Smooth muscle cell (in vitro differentiated cells): Measurements from ENCODE around the gene DPYD. TPM values are rescaled to one million over a fixed set of nuclear protein-coding genes. Genes with fewer than 3 reads are reported as not detected.

ENCODE experiments used
- DNase-seq: peaks from one replicate; lab custom pipeline; 2025; ENCODE audit not compliant: unreplicated experiment; lab: John Stamatoyannopoulos, UW
- H2AFZ ChIP-seq: fragments of 200-600 bp; sonication (generic); 2 replicates; pipeline ENCODE4 v1.6.0; 2016; ENCODE audit warnings: antibody characterized with exemption, low read depth, mild to moderate bottlenecking
- H3F3A ChIP-seq: fragments of 200-600 bp; sonication (generic); 2 replicates; pipeline ENCODE4 v1.6.0; 2017; ENCODE audit warnings: antibody characterized with exemption, low read depth
- H3K27ac ChIP-seq: fragments of 200-600 bp; sonication (generic); 2 replicates; pipeline ENCODE4 v1.5.1; 2016; ENCODE audit warnings: low read depth, mild to moderate bottlenecking
- H3K27me3 ChIP-seq: fragments of 200-600 bp; sonication (generic); 2 replicates; pipeline ENCODE4 v1.6.1; 2016; ENCODE audit warnings: low read depth, mild to moderate bottlenecking
- H3K36me3 ChIP-seq: fragments of 200-600 bp; sonication (generic); 2 replicates; pipeline ENCODE4 v1.5.1; 2016; ENCODE audit warnings: low read depth
- H3K4me1 ChIP-seq: fragments of 200-600 bp; sonication (generic); 2 replicates; pipeline ENCODE4 v1.5.1; 2016; ENCODE audit warnings: low read depth
- H3K4me2 ChIP-seq: fragments of 200-600 bp; sonication (generic); 2 replicates; pipeline ENCODE4 v1.6.0; 2016; ENCODE audit warnings: mild to moderate bottlenecking
- H3K4me3 ChIP-seq: fragments of 200-600 bp; sonication (generic); 2 replicates; pipeline ENCODE4 v1.5.1; 2016; ENCODE audit warnings: mild to moderate bottlenecking
- H3K79me2 ChIP-seq: fragments of 200-600 bp; sonication (generic); 2 replicates; pipeline ENCODE4 v1.6.0; 2016; ENCODE audit warnings: low read depth, mild to moderate bottlenecking
- H3K9ac ChIP-seq: fragments of 200-600 bp; sonication (generic); 2 replicates; pipeline ENCODE4 v1.6.0; 2016; ENCODE audit warnings: low read depth
- H3K9me3 ChIP-seq: fragments of 200-600 bp; sonication (generic); replicated peaks from 2 replicates; pipeline ENCODE4 v1.5.1; 2016; ENCODE audit warnings: low read depth
- H4K20me1 ChIP-seq: fragments of 200-600 bp; sonication (generic); 2 replicates; pipeline ENCODE4 v1.6.0; 2016; ENCODE audit warnings: low read depth
- WGBS: methylation state at CpG from one replicate; pipeline ENCODE4 v1.1.7; 2016; ENCODE audit warnings: low lambda C conversion rate; 5-methylcytosine and 5-hydroxymethylcytosine counted together
- polyA plus RNA-seq: library from polyadenylated mRNA; unstranded; fragments of >200 nt; fragmentation: Nextera tagmentation; extraction: Ambion mirVana; gene quantifications from 2 replicates; pipeline ENCODE4 v1.2.1, GENCODE V29; 2016
- total RNA-seq: library from RNA; depleted of rRNA; stranded (reverse); fragments of >200 nt; gene quantifications from 2 replicates; pipeline ENCODE4 v1.2.3, GENCODE V29; 2014
- TF ChIP-seq, protein P1 (sequence below): fragments of 200-600 bp; sonication (generic); IDR thresholded peaks from 2 replicates; pipeline ENCODE4 v1.5.1; 2017; ENCODE audit warnings: borderline replicate concordance, mild to moderate bottlenecking, antibody characterized with exemption; ENCODE audit not compliant: insufficient read depth, poor library complexity, severe bottlenecking

DPYD gene
- total and polyA plus RNA-seq, 2 experiments from 2014 or later = 1.8 to 2.0 TPM

DNA sequence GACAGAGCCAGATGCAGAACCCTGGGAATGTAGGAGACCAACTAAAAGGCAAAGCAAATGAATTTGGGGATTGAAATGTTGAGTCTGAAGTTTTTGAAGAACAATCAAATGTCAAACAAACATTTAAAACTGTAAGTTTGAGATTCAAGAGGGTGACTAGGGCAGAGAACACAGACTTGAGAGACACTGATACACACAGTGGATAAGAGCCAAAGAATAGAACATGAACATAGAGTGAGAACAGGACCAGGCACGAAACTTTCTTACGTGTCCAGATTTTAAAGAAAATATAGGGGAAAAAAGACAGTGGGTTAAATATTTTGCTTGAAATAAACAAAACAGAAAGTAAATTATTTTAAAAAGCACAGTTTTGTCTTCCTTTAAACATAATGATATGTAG, 115.7 kb downstream of the DPYD start:
- Histone ChIP-seq H4K20me1 (no peaks in the 10 kb centered on the region), H3K9ac (no peak overlapping the region), H3K27me3 (no peaks in the 10 kb centered on the region), H3K79me2 (no peaks in the 10 kb centered on the region), H3K4me3 (no peak overlapping the region), H3K27ac (no peak overlapping the region), H3K4me2 (no peak overlapping the region), H3F3A (no peaks in the 10 kb centered on the region), H3K36me3 (no peaks in the 10 kb centered on the region), H2AFZ (no peak overlapping the region), H3K4me1 (no peaks in the 10 kb centered on the region), H3K9me3 (no peaks in the 10 kb centered on the region)
- WGBS = 91% methylated on average over 2 of the region's 2 CpGs
- DNase-seq = no peak
- TF ChIP-seq, protein P1, sequence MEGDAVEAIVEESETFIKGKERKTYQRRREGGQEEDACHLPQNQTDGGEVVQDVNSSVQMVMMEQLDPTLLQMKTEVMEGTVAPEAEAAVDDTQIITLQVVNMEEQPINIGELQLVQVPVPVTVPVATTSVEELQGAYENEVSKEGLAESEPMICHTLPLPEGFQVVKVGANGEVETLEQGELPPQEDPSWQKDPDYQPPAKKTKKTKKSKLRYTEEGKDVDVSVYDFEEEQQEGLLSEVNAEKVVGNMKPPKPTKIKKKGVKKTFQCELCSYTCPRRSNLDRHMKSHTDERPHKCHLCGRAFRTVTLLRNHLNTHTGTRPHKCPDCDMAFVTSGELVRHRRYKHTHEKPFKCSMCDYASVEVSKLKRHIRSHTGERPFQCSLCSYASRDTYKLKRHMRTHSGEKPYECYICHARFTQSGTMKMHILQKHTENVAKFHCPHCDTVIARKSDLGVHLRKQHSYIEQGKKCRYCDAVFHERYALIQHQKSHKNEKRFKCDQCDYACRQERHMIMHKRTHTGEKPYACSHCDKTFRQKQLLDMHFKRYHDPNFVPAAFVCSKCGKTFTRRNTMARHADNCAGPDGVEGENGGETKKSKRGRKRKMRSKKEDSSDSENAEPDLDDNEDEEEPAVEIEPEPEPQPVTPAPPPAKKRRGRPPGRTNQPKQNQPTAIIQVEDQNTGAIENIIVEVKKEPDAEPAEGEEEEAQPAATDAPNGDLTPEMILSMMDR = no peak

DNA sequence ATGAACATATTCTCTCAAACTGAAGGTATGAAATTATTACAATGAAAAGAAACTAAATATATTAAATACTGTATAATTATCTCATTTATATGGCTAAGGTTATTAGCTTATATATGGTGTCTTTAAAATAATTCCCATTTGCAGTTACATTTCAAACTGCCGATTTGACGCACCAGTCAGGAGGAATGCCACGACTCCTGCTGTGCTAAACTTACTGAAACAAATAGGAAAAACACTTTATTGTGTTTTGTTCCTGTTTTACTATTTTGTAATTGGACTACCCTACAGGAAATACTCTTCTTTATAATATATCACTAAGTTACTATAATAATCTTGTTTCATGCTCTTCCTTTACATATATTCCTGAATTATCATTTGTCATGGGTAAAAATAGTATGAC, 117.8 kb downstream of the DPYD start:
- H3F3A ChIP-seq = no peaks in the 10 kb centered on the region
- no peak for DNase-seq
- H3K4me2 ChIP-seq = no peak overlapping the region
- H4K20me1 ChIP-seq = no peaks in the 10 kb centered on the region
- H3K27ac ChIP-seq = no peak overlapping the region
- no peaks in the 10 kb centered on the region for H3K27me3 ChIP-seq
- no peaks in the 10 kb centered on the region for H3K36me3 ChIP-seq
- no peaks in the 10 kb centered on the region for H3K79me2 ChIP-seq
- WGBS = 87% methylated on average over 3 of the region's 3 CpGs
- no peak overlapping the region for H3K4me3 ChIP-seq
- TF ChIP-seq, protein P1 = no peak
- H3K4me1 ChIP-seq = no peaks in the 10 kb centered on the region
- no peak overlapping the region for H3K9ac ChIP-seq
- H3K9me3 ChIP-seq = no peaks in the 10 kb centered on the region
- no peak overlapping the region for H2AFZ ChIP-seq

DNA sequence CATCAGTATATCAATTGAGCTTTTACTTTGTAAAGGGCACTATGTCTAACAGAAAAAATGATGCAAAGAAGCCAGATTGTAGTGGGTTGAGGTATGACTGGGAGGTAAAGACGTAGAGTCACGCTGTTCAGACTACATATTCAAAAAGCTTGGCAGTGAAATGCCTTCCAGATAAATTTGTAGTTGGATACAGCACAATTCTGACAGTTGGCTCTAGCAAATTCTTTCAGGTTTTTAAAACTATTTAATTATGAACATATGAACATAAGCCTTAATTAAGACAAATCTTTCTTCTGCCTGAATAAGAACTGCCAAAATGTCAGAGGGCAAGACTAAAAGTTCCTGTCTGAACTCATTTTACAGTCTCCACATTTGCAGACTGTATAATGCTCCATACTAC, 118.8 kb downstream of the DPYD start:
- 87% methylated on average over 2 of the region's 2 CpGs for WGBS
- Histone ChIP-seq H3K9ac (no peak overlapping the region), H3K36me3 (no peaks in the 10 kb centered on the region), H3K79me2 (no peaks in the 10 kb centered on the region), H3K9me3 (no peaks in the 10 kb centered on the region), H4K20me1 (no peaks in the 10 kb centered on the region), H3K27ac (no peak overlapping the region), H3K27me3 (no peaks in the 10 kb centered on the region), H3K4me3 (no peak overlapping the region), H2AFZ (no peak overlapping the region), H3K4me2 (no peak overlapping the region), H3K4me1 (no peaks in the 10 kb centered on the region), H3F3A (no peaks in the 10 kb centered on the region)
- DNase-seq = no peak
- TF ChIP-seq, protein P1 = no peak

DNA sequence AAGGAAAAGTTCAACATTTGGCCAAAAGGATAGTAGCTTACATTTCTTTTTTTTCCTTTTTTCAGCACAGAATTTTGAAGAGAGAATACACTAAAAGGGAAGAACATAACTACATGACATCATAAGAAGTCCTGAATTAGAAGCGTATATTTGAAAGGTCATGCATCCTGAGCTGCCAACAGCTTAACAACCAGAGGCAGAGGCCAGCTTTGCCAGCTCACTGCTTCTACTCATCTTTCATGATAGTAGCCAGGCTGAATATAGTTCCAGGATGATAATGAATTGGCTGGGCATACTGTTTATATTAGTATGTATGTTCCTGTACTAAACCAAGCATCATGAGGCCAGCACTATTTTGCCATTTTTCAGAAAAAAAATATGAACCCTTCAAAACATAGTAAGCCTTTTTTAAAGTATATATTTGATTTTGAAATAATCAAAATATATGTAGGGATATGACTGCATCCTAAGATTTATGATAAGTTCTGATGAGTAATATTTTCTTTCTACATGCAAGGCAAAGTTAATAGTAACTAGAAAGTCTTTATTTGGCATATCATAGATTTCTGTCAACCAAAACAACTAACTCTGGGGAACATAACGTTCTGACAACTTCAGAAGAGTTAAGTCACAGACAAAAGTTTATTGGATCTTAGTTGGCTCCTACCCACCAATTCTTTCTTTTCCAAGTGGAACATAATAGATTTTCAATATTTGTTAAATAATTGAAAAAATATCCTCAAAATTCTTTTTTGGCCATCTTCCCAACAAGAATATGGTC, 123.2 kb downstream of the DPYD start:
- no peak for DNase-seq
- Histone ChIP-seq H3K4me3 (no peak overlapping the region), H3K4me2 (no peak overlapping the region), H3K27ac (no peak overlapping the region), H3K79me2 (no peaks in the 10 kb centered on the region), H3K36me3 (no peaks in the 10 kb centered on the region), H3K27me3 (no peaks in the 10 kb centered on the region), H3K9me3 (no peaks in the 10 kb centered on the region), H3K4me1 (no peaks in the 10 kb centered on the region), H2AFZ (no peak overlapping the region), H3F3A (no peaks in the 10 kb centered on the region), H3K9ac (no peak overlapping the region), H4K20me1 (no peaks in the 10 kb centered on the region)
- 78% methylated on average over 2 of the region's 2 CpGs for WGBS
- TF ChIP-seq, protein P1 = no peak
